Small intestine (tissue), 7 donors: ENCODE data around the gene ZBTB3. TPM values are rescaled to one million over a fixed set of nuclear protein-coding genes. Genes with fewer than 3 reads are reported as not detected.
"Not testable (repeated sequence)": the region's sequence is repeated elsewhere in the genome, so short reads cannot be mapped to it uniquely, and the experiment has no call there.

Experiments
- DNase-seq, 2 donors: peaks; one replicate each; pipeline versions ENCODE4 v3.0.0 to v3.0.0-alpha.2; 2013
- FAIRE-seq: peaks from 2 replicates; lab custom pipeline; 2012; peaks lifted over from hg19 to GRCh38; lab: Jason Lieb, UNC
- H3K27ac ChIP-seq, 3 donors: one replicate each; pipeline ENCODE4 v1.5.1; 2013; ENCODE audit warnings: low read length in 2 of 3, mild to moderate bottlenecking in 2 of 3, control low read depth in 1 of 3, inconsistent platforms in 1 of 3, low read depth in 1 of 3, moderate library complexity in 1 of 3
- H3K27me3 ChIP-seq, 3 donors: one replicate each; pipeline ENCODE4 v1.6.1; 2013; ENCODE audit warnings: low read length in 3 of 3, inconsistent platforms in 1 of 3; ENCODE audit not compliant: control insufficient read depth in 3 of 3, insufficient read depth in 3 of 3
- H3K36me3 ChIP-seq, 3 donors: one replicate each; pipeline ENCODE4 v1.6.1; 2013; ENCODE audit warnings: low read length in 3 of 3, inconsistent platforms in 1 of 3, low read depth in 1 of 3, mild to moderate bottlenecking in 1 of 3, moderate library complexity in 1 of 3; ENCODE audit not compliant: control insufficient read depth in 3 of 3, insufficient read depth in 2 of 3
- H3K4me1 ChIP-seq, 3 donors: one replicate each; pipeline ENCODE4 v1.6.1; 2013; ENCODE audit warnings: low read length in 2 of 3, inconsistent platforms in 1 of 3, low read depth in 1 of 3, mild to moderate bottlenecking in 1 of 3, moderate library complexity in 1 of 3; ENCODE audit not compliant: control insufficient read depth in 3 of 3, insufficient read depth in 2 of 3
- H3K4me3 ChIP-seq, 3 donors: one replicate each; pipeline ENCODE4 v1.5.1; 2013; ENCODE audit warnings: low read length in 3 of 3, control low read depth in 1 of 3, inconsistent platforms in 1 of 3, low read depth in 1 of 3, mild to moderate bottlenecking in 1 of 3, moderate library complexity in 1 of 3
- H3K9me3 ChIP-seq, 2 donors: one replicate each; pipeline ENCODE4 v1.6.1; 2013; ENCODE audit warnings: low read depth in 1 of 2, low read length in 1 of 2; ENCODE audit not compliant: control insufficient read depth in 2 of 2, insufficient read depth in 1 of 2
- WGBS, 3 donors: extraction: QIAGEN DNeasy Blood & Tissue Kit; methylation state at CpG; one replicate each; pipeline ENCODE4 v1.1.7; 2013; 5-methylcytosine and 5-hydroxymethylcytosine counted together
- polyA plus RNA-seq, 4 donors: library from polyadenylated mRNA; stranded (reverse) in 3 of 4; unstranded in 1 of 4; fragments of 200-250 nt in 3 of 4; fragments of 120-200 nt in 1 of 4; gene quantifications; one replicate each; pipeline versions ENCODE4 v1.2.1 to v1.2.3, GENCODE V29; 2013
- donor health status: healthy with polysubstance abuse.
- donor health status: control.
- donor health status: control.
- donor health status: Bipolar disorder and iron deficiency.
- donor health status: healthy.

ZBTB3 gene
- polyA plus RNA-seq, 4 donors: 0.27 to 7.3 (median 4.5) TPM

DNA sequence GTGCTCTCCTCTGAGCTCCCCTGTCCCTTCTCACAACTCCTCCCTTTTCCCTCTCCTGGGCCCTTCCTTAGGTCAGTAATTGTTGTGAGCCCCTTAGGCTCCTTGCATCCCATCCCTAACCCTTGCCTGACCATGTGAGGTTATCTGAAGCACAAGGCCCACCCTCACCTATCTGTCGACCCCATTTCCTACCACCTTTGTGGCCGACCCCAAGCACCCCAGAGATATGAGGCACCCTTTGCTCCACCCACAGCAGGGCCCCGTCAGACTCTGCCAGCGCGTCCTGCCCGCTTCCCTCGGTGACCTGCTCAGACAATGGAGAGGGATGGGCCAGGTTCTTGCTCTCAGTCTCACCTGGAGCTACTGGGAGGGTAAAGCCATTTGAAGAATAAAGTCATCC lies 45.2 kb downstream of the ZBTB3 start:
- peaks cover 10 to 61% (median 10%) of the 10 kb centered on the region in 3 donors for H3K4me1 ChIP-seq
- H3K27ac ChIP-seq: peak overlapping the region; percentile 78 to 98 (median 78)
- 0 to 2% (median 0%) methylated on average over 7 of the region's 7 CpGs for WGBS, 3 donors
- FAIRE-seq (no peak), DNase-seq (peak in 1 of 2 donors; percentile 53)
- H3K4me3 ChIP-seq: peak overlapping the region; percentile 41 to 48 (median 44)
- H3K36me3 ChIP-seq: peaks cover 0 to 42% (median 0%) of the 10 kb centered on the region in 3 donors
- no peaks in the 10 kb centered on the region for H3K27me3 ChIP-seq
- no peaks in the 10 kb centered on the region for H3K9me3 ChIP-seq

GRCh38 chr11:62708392-62708791 lies 45.6 kb downstream of the ZBTB3 start:
- H3K27me3 ChIP-seq: no peaks in the 10 kb centered on the region
- peaks cover 10 to 61% (median 10%) of the 10 kb centered on the region in 3 donors for H3K4me1 ChIP-seq
- H3K27ac ChIP-seq: peak overlapping the region; percentile 78 to 98 (median 78)
- FAIRE-seq (no peak), DNase-seq (no peak)
- no peaks in the 10 kb centered on the region for H3K9me3 ChIP-seq
- H3K36me3 ChIP-seq: peaks cover 0 to 44% (median 0%) of the 10 kb centered on the region in 3 donors
- 62 to 75% (median 70%) methylated on average over 5 of the region's 5 CpGs for WGBS, 3 donors
- H3K4me3 ChIP-seq: peak overlapping the region in 2 of 3 donors; percentile 44 to 48

DNA sequence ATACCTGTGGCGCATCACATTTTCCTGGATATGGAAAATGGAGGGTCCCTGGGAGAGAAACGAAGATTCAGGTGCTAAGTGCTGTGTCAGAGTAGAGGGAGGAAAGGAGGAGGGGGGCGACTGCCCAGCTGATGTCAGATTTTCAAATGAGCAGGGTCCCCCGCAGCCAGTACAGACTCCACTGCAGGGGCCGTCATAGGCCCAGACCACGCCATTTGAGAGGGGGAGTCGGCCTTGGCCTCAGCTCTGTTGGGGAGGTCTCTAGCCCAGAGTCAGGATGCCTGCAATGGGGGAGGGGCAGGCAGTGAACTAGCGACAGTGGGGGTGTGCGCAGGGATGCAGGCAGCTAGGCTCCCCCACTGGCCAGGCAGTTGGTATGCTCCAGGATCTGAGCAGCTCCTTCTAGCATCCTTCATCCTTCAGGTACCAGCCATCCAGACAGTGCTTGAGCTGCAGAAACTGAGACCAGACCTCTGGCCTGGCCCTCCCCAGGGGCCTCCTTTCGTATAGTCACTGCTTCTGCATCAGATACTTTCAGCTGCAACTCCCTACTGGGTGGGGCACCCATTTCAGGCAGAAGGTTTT lies 46.6 kb downstream of the ZBTB3 start, which contains the start of the genes BSCL2 and GNG3:
BSCL2 (minus strand) TSS at position 148 of the 585 bp plus-strand sequence. CDS start 229 bp downstream, outside the sequence.
GNG3 (plus strand) TSS at position 400 of the 585 bp plus-strand sequence. CDS start 620 bp downstream, outside the sequence.
- Histone ChIP-seq H3K36me3 (peaks cover 0 to 46% (median 0%) of the 10 kb centered on the region in 3 donors), H3K4me1 (peaks cover 6 to 53% (median 10%) of the 10 kb centered on the region in 3 donors), H3K27me3 (no peaks in the 10 kb centered on the region), H3K9me3 (no peaks in the 10 kb centered on the region), H3K4me3 (peak within 1 kb of the TSS in 2 of 3 donors; percentile 44 to 82), H3K27ac (peak within 1 kb of the TSS; percentile 20 to 98 (median 78))
- 81 to 86% (median 83%) methylated on average over 10 of the region's 10 CpGs for WGBS, 3 donors
- no peak for DNase-seq
- FAIRE-seq: no peak

DNA sequence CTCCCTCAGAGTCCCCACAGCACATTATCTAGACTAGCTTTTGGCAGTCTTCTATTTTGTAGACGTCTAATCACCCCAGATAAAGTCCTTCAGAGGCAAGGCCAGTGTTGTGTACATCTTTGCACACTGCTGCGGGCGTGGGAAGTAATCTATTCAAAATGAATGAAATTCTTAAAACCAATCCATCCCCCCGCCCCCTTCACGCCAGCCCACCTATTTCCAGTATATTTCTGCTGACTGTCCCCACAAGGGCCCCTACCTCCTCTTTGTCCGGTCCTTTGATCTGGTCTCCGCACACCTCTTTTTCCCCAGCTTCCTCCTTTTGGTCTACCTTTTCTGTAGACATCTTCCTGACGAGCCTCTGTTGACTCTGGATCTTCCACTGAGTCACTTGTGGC lies 47.1 kb downstream of the ZBTB3 start:
- 77 to 84% (median 80%) methylated on average over 8 of the region's 8 CpGs for WGBS, 3 donors
- peaks cover 6 to 48% (median 10%) of the 10 kb centered on the region in 3 donors for H3K4me1 ChIP-seq
- peaks cover 0 to 46% (median 0%) of the 10 kb centered on the region in 3 donors for H3K36me3 ChIP-seq
- FAIRE-seq (no peak), DNase-seq (no peak)
- peak overlapping the region in 2 of 3 donors; percentile 72 to 83 for H3K27ac ChIP-seq
- no peaks in the 10 kb centered on the region for H3K9me3 ChIP-seq
- H3K27me3 ChIP-seq: no peaks in the 10 kb centered on the region
- H3K4me3 ChIP-seq: peak overlapping the region in 1 of 3 donors; percentile 82

GRCh38 chr11:62705880-62706849 lies 47.8 kb downstream of the ZBTB3 start:
- peak overlapping the region; percentile 20 to 90 (median 82) for H3K27ac ChIP-seq
- DNase-seq (peak; percentile 93 to 96), FAIRE-seq (no peak)
- H3K36me3 ChIP-seq: peaks cover 0 to 46% (median 0%) of the 10 kb centered on the region in 3 donors
- 4 to 5% (median 5%) methylated on average over 66 to 73 of the region's 73 CpGs for WGBS, 3 donors
- H3K27me3 ChIP-seq: no peaks in the 10 kb centered on the region
- H3K9me3 ChIP-seq: no peaks in the 10 kb centered on the region
- peaks cover 6 to 44% (median 10%) of the 10 kb centered on the region in 3 donors for H3K4me1 ChIP-seq
- peak overlapping the region; percentile 67 to 82 (median 70) for H3K4me3 ChIP-seq

DNA sequence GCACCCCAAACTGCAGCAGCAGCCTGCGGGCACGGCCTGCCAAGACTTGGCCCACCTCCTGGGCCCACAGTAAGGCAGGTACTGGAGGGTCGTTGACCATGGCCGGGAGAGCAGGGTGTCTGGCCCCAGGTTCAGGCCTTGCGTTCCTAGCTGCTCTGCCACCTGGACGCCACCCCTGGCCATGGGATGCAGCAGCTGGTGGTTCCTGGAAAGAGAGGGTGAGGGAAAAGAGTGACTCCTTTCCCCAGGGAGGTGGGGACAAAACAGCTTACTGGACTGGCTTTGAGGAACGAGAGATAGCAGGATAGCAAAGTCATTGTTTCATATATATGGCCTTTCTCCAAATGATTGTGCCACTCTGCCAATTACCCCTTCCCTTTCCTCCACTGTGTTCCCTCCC lies 48.5 kb downstream of the ZBTB3 start:
- Histone ChIP-seq H3K4me1 (peaks cover 6 to 41% (median 8%) of the 10 kb centered on the region in 3 donors), H3K9me3 (no peaks in the 10 kb centered on the region), H3K4me3 (peak overlapping the region; percentile 67 to 82 (median 70)), H3K27me3 (no peaks in the 10 kb centered on the region), H3K27ac (peak overlapping the region in 2 of 3 donors; percentile 82 to 90), H3K36me3 (peaks cover 0 to 44% (median 0%) of the 10 kb centered on the region in 3 donors)
- DNase-seq (no peak), FAIRE-seq (no peak)
- 16 to 53% (median 39%) methylated on average over 7 of the region's 7 CpGs for WGBS, 3 donors

GRCh38 chr11:62703921-62704320 lies 50.0 kb downstream of the ZBTB3 start:
- DNase-seq, FAIRE-seq, H3K27ac ChIP-seq, H3K4me3 ChIP-seq, H3K9me3 ChIP-seq, H3K27me3 ChIP-seq: not testable (repeated sequence)
- H3K36me3 ChIP-seq: peaks cover 0 to 48% (median 0%) of the 10 kb centered on the region in 3 donors
- 88 to 100% (median 94%) methylated on average over 4 of the region's 4 CpGs for WGBS, 3 donors
- H3K4me1 ChIP-seq: peaks cover 6 to 31% (median 6%) of the 10 kb centered on the region in 3 donors

GRCh38 chr11:62702246-62702645 lies 51.7 kb downstream of the ZBTB3 start:
- Histone ChIP-seq H3K36me3 (peaks cover 0 to 44% (median 0%) of the 10 kb centered on the region in 3 donors), H3K4me1 (peaks cover 0 to 19% (median 2%) of the 10 kb centered on the region in 3 donors), H3K9me3 (no peaks in the 10 kb centered on the region), H3K4me3 (no peak overlapping the region), H3K27ac (no peak overlapping the region), H3K27me3 (no peaks in the 10 kb centered on the region)
- no peak for FAIRE-seq
- DNase-seq: no peak
- WGBS, 3 donors: 82 to 85% (median 83%) methylated on average over 8 to 11 of the region's 11 CpGs
